HG03103 (cell line): ENCODE data around the gene DOCK3.
"Not testable (repeated sequence)": the region's sequence is repeated elsewhere in the genome, so short reads cannot be mapped to it uniquely, and the experiment has no call there.

ENCODE experiments used
- ATAC-seq: cut with Tn5 transposase; IDR thresholded peaks from one replicate; pipeline ENCODE4 v1.9.1; 2021; ENCODE audit warnings: low read depth; ENCODE audit not compliant: unreplicated experiment

The DOCK3 gene

DNA sequence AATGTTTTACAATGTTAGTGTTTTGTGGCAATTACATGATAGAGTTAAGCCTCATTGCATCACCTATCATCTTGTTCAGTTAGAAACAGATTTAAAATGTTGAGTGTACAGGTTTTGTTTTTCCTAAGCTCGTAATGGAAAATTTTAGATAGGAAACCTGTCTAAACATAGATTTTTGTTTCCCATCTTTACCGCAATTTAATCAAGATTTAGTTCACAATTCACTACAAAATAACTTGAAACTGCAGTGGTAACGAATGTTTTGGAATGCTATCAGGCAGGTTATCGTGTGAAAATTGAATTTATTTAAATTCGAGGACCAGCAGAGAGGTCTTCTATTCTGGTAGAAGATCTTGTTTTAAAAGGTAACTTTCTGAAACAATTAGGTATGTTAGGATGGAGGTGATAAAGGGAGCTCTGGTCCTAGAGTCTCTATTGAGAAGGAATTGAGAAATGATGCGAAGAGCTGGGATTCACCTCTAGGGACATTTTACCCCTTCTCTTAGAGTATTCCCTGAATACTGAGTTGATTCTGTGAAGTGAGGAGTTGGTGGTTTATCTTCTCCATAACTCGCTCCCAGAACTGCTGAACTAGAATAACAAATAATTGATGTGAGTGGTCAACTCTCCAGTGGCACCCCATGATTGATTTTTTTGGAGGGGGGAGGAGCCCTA is 1.4 kb downstream of the DOCK3 start:
- no peak for ATAC-seq

DNA sequence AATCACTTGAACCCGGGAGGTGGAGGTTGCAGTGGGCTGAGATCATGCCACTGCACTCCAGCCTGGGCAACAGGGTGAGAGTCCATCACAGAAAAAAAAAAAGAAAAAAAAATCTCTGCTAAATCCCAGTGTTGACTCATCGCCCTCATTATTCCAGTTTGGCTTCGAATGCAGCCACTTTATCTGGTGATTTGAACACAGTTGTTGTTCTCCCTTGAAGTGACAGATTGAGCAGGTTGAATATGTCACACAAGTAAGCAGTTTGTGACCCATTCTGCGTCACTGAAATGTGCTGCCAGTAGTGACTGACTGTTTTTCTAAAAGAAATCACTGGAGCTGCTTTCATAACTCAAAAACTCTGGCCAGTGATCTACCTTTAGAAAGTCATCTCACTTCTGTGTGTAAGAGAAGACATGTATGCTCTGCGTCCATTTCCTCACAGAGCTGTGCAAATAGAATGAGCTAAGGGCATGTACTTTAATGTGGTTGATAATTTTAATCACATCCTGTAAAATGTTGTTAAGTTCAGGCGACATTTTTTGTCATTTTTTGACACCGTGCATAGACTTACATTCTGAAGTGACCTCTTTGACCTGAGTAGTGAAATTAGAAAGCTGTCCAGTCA is 12.5 kb downstream of the DOCK3 start:
- ATAC-seq: no peak

DNA sequence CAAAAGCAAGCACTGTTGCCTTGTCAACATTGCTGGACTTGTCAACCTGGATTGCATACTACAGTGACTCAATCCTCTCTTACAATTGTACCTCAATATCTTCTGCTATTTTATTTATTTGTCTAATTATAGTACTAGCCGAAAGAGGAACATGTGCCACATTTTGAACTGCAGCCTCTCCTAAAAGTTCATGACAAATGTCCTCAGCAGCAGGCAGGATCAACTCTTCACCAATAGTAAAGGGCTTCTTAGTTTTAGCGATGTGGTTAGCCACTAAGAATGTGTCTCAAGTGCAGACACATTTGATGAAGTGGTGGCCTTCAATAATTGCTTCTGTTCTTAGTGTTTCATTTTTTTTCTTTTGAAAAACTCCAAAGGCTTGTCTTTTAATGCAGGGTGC is 13.2 kb downstream of the DOCK3 start:
- no peak for ATAC-seq

- not testable (repeated sequence) for ATAC-seq
Observed at GRCh38 chr3:50688602-50689001, 13.9 kb downstream of the DOCK3 start.

DNA sequence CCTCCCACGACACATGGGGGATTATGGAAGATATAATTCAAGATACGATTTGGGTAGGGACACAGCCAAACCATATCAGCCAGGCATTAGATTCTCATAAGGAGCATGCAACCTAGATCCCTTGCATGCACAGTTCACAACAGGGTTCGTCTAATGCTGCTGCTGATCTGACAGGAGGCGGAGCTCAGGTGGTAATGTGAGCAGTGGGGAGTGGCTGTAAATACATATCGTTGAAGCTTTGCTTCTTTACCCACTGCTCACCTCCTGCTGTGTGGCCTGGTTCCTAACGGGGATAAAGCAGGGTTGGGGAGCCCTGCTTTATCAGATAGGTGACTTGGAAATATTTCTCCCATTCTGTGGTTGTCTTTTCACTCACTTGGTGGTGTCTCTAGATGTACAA is 14.8 kb downstream of the DOCK3 start:
- ATAC-seq: no peak

DNA sequence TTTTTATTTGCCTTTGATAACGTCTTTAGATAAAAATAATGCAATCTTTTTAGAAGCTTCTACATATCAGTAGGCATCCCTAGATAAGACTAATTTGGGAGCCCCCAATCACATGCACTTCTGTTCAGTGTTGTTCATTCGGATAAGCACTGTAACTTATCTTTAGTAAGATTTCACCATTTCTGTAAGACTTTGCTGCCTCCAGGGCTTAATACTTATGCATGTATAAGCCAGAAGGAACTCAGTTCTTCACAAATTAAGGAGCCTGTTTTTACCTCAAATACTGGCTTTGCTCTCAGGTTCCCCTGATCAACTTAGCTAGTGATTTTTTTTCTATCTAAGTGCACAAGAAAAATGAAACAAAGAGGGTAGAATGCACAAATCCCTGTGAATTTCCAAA is 20.3 kb downstream of the DOCK3 start:
- no peak for ATAC-seq

- no peak for ATAC-seq
Observed at GRCh38 chr3:50696276-50696675, 21.5 kb downstream of the DOCK3 start.

DNA sequence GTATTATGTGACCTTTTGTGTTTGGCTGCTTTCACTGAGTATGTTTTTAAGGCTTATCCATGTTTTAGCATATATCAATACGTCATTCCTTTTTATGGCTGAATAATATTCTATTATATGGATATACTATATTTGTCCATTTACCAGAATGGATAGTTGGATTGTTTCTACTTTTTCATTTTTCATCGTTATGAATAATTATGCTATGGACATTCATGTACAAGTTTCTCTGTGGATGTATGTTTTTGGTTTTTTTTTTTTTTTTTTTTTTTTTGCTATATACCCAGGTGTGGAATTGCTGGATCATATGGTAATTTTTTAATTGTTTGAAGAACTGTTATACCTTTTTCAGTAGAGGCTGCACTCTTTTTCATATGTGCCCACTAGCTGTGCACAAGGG is 23.5 kb downstream of the DOCK3 start:
- no peak for ATAC-seq

DNA sequence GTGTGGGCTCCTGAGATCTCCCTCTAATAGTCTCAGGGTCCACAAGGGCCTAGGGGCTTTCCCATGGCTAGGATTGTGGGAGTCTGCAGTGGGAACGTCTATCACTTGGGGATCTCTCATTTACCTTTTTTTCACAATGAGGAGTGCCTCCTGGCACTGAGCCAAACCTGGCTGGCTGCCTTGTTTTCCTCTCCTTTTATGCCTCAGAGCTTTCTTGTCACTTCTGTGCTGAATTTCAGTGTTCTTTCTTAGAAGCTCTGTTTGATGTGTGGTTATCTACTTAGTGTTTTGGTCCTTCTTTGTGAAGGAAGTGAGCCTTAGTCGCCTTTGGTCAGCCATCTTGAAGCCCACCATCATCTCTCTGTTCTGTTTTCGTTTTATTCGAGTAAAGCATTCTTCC is 33.9 kb downstream of the DOCK3 start:
- no peak for ATAC-seq

GRCh38 chr3:50714946-50715345 is 40.2 kb downstream of the DOCK3 start:
- no peak for ATAC-seq

DNA sequence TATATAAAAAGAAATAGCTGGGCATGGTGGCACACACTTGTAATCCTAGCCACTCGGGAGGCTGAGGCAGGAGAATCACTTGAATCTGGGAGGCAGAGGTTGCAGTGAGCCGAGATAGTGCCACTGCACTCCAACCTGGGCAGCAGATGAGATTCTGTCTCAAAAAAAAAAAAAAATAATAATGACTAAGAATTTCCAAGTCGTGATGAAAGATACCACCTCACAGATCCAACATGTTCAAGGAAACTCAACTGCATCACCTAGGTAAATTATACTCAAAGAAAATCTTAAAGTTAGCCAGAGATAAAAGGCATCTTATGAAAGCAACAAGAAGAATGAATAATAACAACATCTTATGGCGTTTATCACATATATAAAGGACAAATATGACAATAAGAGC is 50.1 kb downstream of the DOCK3 start:
- no peak for ATAC-seq

DNA sequence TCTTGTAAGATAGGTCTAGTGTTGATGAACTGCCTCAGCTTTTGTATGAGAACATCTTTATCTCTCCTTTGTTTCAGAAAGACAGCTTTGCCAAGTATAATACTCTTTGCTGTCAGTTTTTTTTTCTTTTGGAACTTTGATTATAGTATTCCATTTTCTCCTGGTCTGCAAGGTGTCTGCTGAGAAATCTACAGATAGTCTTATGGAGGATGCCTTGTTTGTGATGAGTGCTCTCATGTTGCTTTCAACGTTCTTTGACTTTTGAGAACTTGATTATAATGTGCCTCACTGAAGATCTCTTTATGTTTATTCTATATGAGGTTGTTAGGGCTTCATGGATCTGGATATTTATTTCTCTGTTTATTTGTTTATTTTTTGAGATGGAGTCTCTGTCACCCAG is 60.3 kb downstream of the DOCK3 start:
- no peak for ATAC-seq

GRCh38 chr3:50737193-50737905 is 62.6 kb downstream of the DOCK3 start:
- ATAC-seq: no peak

DNA sequence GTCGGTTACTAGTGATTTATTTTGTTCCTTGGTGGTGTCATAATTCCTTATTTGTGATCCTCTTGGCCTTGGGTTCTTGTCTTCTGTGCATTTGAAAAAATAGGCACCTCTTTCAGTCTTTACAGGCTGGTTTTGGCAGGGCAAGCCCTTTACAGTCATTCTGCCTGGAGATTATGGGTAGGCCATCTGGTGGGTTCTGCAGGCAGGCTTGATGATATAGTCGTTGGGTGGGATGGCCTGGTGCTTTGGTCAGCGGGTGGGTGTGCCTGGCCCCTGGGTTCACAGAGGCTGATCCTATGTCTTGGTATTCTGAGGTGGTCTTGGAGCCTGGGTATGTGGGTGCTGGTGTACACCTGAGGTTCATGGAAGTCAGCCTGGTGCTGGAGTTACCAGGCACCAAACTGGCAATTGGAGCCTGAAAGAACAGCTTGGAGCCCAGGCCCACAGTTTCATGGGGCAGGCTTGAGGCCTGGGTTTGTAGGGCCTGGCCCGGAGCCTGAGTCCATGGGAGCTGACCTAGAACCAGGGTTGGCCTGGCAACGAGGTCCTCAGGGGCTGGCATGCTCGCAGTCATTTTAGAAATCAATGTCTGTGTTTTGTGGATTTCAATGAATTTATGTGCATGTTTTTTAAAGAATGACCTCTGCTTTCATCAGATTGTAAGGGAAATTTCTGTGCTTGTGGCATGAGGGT is 63.3 kb downstream of the DOCK3 start:
- ATAC-seq: no peak

DNA sequence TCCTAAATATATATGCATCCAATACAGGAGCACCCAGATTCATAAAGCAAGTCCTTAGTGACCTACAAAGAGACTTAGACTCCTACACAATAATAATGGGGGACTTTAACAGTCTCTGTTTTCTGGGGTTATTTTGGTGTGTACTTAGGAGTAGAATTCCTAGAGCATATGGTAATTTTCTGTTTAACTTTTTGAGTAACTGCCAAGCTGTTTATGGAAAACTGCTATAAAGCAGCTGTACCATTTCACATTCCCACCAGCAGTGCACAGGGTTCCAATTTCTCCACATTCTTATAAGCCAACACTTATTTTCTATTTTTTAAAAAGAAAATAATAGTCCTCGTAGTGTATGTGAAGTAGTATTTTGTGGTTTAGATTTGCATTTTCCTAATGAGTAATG is 68.9 kb downstream of the DOCK3 start:
- no peak for ATAC-seq

GRCh38 chr3:50749822-50750221 is 75.1 kb downstream of the DOCK3 start:
- no peak for ATAC-seq

- no peak for ATAC-seq
Observed at GRCh38 chr3:50759015-50759414, 84.3 kb downstream of the DOCK3 start.

GRCh38 chr3:50777680-50778079 is 103.0 kb downstream of the DOCK3 start:
- ATAC-seq: no peak

DNA sequence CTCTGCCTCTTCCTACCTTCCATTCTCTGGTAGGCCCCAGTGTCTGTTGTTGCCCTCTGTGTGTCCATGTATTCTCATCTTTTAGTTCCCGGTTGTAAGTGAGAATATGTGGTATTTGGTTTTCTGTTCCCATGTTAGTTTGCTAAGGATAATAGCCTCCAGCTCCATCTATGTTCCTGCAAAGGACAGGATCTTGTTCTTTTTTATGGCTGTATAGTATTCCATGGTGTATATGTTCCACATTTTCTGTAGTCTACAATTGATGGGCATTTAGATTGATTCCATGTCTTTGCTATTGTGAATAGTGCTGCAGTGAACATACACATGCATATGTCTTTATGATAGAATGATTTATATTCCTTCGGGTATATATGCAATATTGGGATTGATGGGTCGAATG is 107.0 kb downstream of the DOCK3 start:
- ATAC-seq: not testable (repeated sequence)

DNA sequence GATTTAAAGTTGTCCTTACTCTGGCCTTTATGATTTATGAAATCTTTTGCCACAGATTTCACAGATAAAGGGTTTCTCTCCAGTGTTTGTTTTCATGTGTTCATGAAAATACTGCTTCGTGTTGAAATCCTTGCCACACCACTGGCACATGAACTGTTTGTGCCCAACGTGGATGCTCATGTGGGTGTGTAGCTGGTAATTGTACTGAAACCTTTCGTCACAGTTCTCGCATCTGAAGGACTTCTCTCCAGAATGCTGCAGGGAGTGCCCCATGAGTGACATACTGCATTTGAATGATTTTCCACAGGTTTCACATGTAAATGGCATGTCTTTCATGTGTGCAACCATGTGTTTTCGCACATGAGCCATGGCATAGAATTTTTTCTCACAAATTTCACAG is 111.9 kb downstream of the DOCK3 start:
- no peak for ATAC-seq

DNA sequence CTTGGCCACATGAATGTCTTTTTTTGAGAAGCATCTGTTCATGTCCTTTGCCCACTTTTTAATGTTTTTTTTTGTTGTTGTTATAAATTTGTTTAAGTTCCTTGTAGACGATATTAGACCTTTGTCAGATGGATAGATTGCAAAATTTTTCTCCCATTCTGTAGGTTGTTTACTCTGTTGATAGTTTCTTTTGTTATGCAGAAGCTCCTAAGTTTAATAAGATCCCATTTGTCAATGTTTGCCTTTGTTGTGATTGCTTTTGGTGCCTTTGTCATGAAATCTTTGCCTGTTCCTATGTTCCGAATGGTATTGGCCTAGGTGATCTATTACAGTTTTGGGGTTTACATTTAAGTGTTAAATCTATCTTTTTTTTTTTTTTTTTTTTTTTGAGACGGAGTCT is 116.2 kb downstream of the DOCK3 start:
- ATAC-seq: not testable (repeated sequence)
